Tibial nerve (tissue), 4 donors: Measurements from ENCODE around the gene ZC3H15.

ENCODE experiments used
- CTCF ChIP-seq, 5 experiments: fragments of 200-600 bp in 3 of 5; fragments of 450-650 bp in 2 of 5; sonication (generic) in 3 of 5; IDR thresholded peaks; one replicate each; pipeline ENCODE4 v1.5.1; 2016 to 2019; ENCODE audit warnings: antibody characterized with exemption in 5 of 5, mild to moderate bottlenecking in 3 of 5, moderate library complexity in 2 of 5
- EP300 ChIP-seq, 2 donors: sonication (generic); formaldehyde crosslinking; IDR thresholded peaks; one replicate each; pipeline ENCODE4 v1.6.1; 2017; ENCODE audit warnings: antibody characterized with exemption in 2 of 2, mild to moderate bottlenecking in 1 of 2

- no peak for TF ChIP-seq CTCF (IDR thresholded peaks at IDR 0.05)
- no peak for TF ChIP-seq EP300 (IDR thresholded peaks at IDR 0.05)
Measured at GRCh38 chr2:186537019-186537418, 51.0 kb downstream of the ZC3H15 start.
